ENCODE data around the gene CTAGE1.

- TF ChIP-seq NFIC (IDR thresholded peaks at IDR 0.05) = no peak
- TF ChIP-seq REST (IDR thresholded peaks at IDR 0.05; ENCODE audit: low read depth) = no peak
- no peak for TF ChIP-seq TEAD4 (IDR thresholded peaks at IDR 0.05)
- TF ChIP-seq RAD21 (IDR thresholded peaks at IDR 0.05; ENCODE audit: low read depth) = no peak
- TF ChIP-seq TAF1 (IDR thresholded peaks at IDR 0.05; ENCODE audit: low read depth) = no peak
- no peak for TF ChIP-seq EP300 (IDR thresholded peaks at IDR 0.05; ENCODE audit: borderline replicate concordance)
- TF ChIP-seq CEBPB (IDR thresholded peaks at IDR 0.05) = no peak
- no peak for TF ChIP-seq YY1 (IDR thresholded peaks at IDR 0.05; ENCODE audit: low read depth)
- no peak for TF ChIP-seq MAX (IDR thresholded peaks at IDR 0.05)
- no peak for TF ChIP-seq CREB1 (IDR thresholded peaks at IDR 0.05; ENCODE audit: low read depth)
- TF ChIP-seq, protein P1, sequence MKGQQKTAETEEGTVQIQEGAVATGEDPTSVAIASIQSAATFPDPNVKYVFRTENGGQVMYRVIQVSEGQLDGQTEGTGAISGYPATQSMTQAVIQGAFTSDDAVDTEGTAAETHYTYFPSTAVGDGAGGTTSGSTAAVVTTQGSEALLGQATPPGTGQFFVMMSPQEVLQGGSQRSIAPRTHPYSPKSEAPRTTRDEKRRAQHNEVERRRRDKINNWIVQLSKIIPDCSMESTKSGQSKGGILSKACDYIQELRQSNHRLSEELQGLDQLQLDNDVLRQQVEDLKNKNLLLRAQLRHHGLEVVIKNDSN (IDR thresholded peaks at IDR 0.05) = no peak
- no peak for TF ChIP-seq FOXM1 (IDR thresholded peaks at IDR 0.05; ENCODE audit: borderline replicate concordance, low read depth)
- no peak for TF ChIP-seq TCF12 (IDR thresholded peaks at IDR 0.05; ENCODE audit: low read depth)
- no peak for TF ChIP-seq EGR1 (IDR thresholded peaks at IDR 0.05)
These were observed 11.0 kb upstream of the CTAGE1 start for GRCh38 chr18:22428672-22429071.

Data from Ishikawa (cell line).